22Rv1 (cell line): ENCODE data around the gene CAMTA1.

Source experiments
- ZFX ChIP-seq: fragments of 450-650 bp; IDR thresholded peaks from 2 replicates; pipeline ENCODE4 v1.6.1; 2017; ENCODE audit warnings: antibody characterized with exemption, borderline replicate concordance
- TF ChIP-seq, protein P1 (sequence below): fragments of 450-650 bp; IDR thresholded peaks from 2 replicates; pipeline ENCODE4 v1.5.1; 2017; ENCODE audit warnings: mild to moderate bottlenecking

DNA sequence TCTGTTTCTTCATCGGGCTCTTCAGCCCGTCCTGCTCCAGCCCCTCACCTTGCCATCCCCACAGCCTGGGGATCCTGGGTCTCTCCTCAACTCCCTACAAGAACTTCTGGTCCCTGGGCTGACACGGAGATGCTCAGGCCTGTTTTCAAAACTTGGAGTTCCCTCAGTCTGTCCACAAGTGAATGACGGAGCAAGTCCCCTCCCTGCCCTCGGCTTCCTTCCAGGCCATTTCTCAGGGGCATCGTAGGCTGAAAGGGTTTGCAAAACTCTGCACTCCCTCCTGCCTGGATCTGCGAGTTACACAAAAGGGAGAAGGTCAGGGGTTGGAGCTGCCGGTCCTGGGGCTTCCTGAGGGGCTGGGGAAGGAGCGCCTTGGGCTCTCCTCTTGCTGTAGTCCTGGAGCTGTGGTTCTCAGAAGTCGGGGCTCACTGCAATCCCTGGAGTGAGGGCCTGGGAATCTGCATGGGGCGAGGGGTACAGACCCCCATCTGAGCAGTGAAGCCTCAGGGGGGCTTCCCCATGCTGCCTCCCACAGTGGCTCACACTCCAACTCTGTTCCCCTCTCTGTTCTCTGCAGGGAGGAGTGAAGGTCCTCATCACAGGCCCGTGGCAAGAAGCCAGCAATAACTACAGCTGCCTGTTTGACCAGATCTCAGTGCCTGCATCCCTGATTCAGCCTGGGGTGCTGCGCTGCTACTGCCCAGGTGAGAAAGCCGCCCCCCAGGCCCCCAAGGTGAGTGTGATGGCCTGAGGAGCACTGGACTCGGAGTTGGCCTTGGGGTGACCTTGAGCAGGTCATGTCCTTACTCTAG lies 885.3 kb downstream of the CAMTA1 start:
- TF ChIP-seq, protein P1, sequence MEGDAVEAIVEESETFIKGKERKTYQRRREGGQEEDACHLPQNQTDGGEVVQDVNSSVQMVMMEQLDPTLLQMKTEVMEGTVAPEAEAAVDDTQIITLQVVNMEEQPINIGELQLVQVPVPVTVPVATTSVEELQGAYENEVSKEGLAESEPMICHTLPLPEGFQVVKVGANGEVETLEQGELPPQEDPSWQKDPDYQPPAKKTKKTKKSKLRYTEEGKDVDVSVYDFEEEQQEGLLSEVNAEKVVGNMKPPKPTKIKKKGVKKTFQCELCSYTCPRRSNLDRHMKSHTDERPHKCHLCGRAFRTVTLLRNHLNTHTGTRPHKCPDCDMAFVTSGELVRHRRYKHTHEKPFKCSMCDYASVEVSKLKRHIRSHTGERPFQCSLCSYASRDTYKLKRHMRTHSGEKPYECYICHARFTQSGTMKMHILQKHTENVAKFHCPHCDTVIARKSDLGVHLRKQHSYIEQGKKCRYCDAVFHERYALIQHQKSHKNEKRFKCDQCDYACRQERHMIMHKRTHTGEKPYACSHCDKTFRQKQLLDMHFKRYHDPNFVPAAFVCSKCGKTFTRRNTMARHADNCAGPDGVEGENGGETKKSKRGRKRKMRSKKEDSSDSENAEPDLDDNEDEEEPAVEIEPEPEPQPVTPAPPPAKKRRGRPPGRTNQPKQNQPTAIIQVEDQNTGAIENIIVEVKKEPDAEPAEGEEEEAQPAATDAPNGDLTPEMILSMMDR = no peak
- no peak for TF ChIP-seq ZFX
